ENCODE results near the gene ABCA4.

GRCh38 chr1:94079080-94079940 lies 41.6 kb downstream of the ABCA4 start:
- TF ChIP-seq EZH2 (IDR thresholded peaks at IDR 0.05; ENCODE audit: borderline replicate concordance): no peak
- no peak for TF ChIP-seq CTCF (IDR thresholded peaks at IDR 0.05; ENCODE audit: poor library complexity)
- no peak for TF ChIP-seq EZH2phosphoT487 (IDR thresholded peaks at IDR 0.05; ENCODE audit: low read depth, severe bottlenecking, unreplicated experiment)
